Neutrophil (primary cell): ENCODE measurements around the gene CST7.
A peak's percentile ranks its signal among the peaks of the same experiment; 100 is the strongest.

Experiments
- H3K27ac ChIP-seq: fragments of 200-600 bp; sonication (generic); 2 replicates; pipeline ENCODE4 v1.5.1; 2016; ENCODE audit warnings: mild to moderate bottlenecking, moderate library complexity
- H3K27me3 ChIP-seq: fragments of 200-600 bp; sonication (generic); 2 replicates; pipeline ENCODE4 v1.6.0; 2016; ENCODE audit warnings: mild to moderate bottlenecking
- H3K36me3 ChIP-seq: fragments of 200-600 bp; sonication (generic); 2 replicates; pipeline ENCODE4 v1.5.1; 2017
- H3K4me1 ChIP-seq, 2 experiments: fragments of 200-600 bp in 1 of 2; sonication (generic) in 1 of 2; 1 replicate in 1 of 2; 2 replicates in 1 of 2; pipeline versions ENCODE4 v1.5.1 to v1.6.1; 2013 to 2016; ENCODE audit warnings: low read depth in 1 of 2, low read length in 1 of 2, mild to moderate bottlenecking in 1 of 2, moderate library complexity in 1 of 2; ENCODE audit not compliant: control insufficient read depth in 1 of 2, insufficient read depth in 1 of 2
- H3K4me3 ChIP-seq, 2 experiments: fragments of 200-600 bp in 1 of 2; sonication (generic) in 1 of 2; 1 replicate in 1 of 2; 2 replicates in 1 of 2; pipeline ENCODE4 v1.5.1; 2013 to 2016; ENCODE audit warnings: low read depth in 1 of 2, low read length in 1 of 2, mild to moderate bottlenecking in 1 of 2, moderate library complexity in 1 of 2
- H3K9me3 ChIP-seq: fragments of 200-600 bp; sonication (generic); 2 replicates; pipeline ENCODE4 v1.5.1; 2016
- TF ChIP-seq, protein P1 (sequence below): fragments of 200-600 bp; sonication (generic); IDR thresholded peaks from 2 replicates; pipeline ENCODE4 v1.5.1; 2016; ENCODE audit warnings: antibody characterized with exemption

CST7 gene

DNA sequence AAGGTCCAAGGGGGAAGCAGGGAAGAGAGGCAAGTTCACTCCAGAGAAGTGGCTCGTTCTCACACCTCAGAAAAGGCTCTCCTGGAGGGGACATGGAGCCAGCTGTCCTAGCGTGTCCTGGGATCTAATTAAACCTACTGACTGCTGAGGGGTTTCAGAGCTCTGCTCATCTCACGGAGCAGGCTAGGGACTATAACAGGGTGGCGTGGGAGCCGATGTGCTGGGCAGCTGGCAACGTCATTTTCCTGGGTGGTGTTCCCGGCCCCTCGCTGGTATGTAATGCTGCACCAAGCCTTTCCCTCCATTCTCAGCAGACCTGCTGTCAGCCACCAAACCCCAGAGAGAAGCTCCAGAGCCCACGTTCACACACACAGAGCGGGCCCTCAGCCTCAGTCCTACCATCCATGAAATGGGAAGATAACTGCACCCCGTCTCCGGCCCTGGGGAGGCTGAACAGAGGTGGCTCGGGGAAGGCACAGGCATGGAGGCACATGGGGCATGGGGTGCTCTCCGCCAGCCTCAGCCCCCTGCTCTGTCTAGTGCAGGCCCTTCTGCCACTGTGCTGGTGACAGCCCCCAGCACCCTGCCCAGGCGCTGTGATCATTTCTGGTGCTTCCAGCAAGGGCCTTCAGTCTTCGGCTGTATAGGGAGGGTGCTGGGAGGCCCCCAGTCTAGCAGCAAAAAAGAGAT lies 1.9 kb downstream of the CST7 start:
- TF ChIP-seq, protein P1, sequence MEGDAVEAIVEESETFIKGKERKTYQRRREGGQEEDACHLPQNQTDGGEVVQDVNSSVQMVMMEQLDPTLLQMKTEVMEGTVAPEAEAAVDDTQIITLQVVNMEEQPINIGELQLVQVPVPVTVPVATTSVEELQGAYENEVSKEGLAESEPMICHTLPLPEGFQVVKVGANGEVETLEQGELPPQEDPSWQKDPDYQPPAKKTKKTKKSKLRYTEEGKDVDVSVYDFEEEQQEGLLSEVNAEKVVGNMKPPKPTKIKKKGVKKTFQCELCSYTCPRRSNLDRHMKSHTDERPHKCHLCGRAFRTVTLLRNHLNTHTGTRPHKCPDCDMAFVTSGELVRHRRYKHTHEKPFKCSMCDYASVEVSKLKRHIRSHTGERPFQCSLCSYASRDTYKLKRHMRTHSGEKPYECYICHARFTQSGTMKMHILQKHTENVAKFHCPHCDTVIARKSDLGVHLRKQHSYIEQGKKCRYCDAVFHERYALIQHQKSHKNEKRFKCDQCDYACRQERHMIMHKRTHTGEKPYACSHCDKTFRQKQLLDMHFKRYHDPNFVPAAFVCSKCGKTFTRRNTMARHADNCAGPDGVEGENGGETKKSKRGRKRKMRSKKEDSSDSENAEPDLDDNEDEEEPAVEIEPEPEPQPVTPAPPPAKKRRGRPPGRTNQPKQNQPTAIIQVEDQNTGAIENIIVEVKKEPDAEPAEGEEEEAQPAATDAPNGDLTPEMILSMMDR, result no peak
- Histone ChIP-seq H3K4me3 (peak overlapping the region; percentile 75 to 84), H3K36me3 (peaks cover 26% of the 10 kb centered on the region), H3K4me1 (peaks cover 62 to 78% of the 10 kb centered on the region in 2 experiments), H3K9me3 (no peaks in the 10 kb centered on the region), H3K27me3 (no peaks in the 10 kb centered on the region), H3K27ac (peak overlapping the region; percentile 94)

DNA sequence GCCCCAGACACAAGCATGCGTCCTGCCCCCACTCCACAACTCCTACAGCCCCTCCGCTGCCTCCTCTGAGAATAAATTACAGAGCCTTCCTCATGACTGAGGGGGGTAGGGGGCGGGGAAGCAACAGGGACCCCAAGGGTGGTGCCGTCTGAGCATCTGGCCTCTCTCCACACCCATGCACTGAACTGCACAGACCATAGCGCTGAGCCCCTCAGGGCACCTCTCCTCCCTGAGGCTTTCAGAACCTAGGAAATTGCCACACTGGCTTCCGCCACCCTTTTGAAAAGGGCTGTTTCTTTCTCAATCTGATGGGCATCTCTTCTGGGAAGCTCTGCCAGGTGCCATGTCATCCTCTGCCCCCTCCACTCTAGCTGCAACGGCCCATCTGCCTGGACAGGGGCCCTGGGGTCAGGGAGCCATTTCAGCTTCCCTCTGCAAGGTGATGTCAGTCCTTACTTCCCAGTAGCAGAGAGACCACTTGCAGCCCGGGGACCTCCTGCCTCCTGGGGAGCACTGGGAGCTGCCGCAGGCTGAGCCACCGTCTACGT lies 2.5 kb downstream of the CST7 start:
- Histone ChIP-seq H3K4me1 (peaks cover 62 to 81% of the 10 kb centered on the region in 2 experiments), H3K27ac (peak overlapping the region; percentile 94), H3K4me3 (peak overlapping the region; percentile 75 to 84), H3K27me3 (no peaks in the 10 kb centered on the region), H3K36me3 (peaks cover 32% of the 10 kb centered on the region), H3K9me3 (no peaks in the 10 kb centered on the region)
- TF ChIP-seq, protein P1, result no peak

GRCh38 chr20:24952376-24953208 lies 3.5 kb downstream of the CST7 start:
- Histone ChIP-seq H3K36me3 (peaks cover 42% of the 10 kb centered on the region), H3K4me3 (peak overlapping the region; percentile 75 to 84), H3K27ac (peak overlapping the region; percentile 94), H3K4me1 (peaks cover 60 to 80% of the 10 kb centered on the region in 2 experiments), H3K9me3 (no peaks in the 10 kb centered on the region), H3K27me3 (no peaks in the 10 kb centered on the region)
- TF ChIP-seq, protein P1, result no peak

DNA sequence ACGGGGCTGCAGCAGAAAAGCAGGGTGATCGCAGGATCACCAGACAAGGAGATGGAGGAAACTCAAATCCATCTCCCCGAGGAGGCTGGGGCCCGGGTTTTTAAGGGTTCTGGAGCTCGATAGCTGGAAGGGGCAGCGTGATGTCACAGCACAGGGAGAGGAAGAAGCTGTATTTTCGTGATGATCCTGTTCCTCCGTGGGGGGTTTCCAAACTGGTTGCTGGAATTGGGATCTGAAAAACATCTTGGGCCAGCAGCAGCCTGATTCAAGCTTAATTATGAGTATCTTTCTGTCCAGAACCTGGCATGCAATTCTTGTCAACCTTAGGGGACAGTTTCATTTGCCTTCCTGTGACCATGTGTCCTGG lies 4.1 kb downstream of the CST7 start:
- TF ChIP-seq, protein P1, result no peak
- peak overlapping the region; percentile 75 to 84 for H3K4me3 ChIP-seq
- H3K9me3 ChIP-seq, result no peaks in the 10 kb centered on the region
- H3K27ac ChIP-seq, result peak overlapping the region; percentile 94
- peaks cover 54 to 74% of the 10 kb centered on the region in 2 experiments for H3K4me1 ChIP-seq
- no peaks in the 10 kb centered on the region for H3K27me3 ChIP-seq
- peaks cover 48% of the 10 kb centered on the region for H3K36me3 ChIP-seq

DNA sequence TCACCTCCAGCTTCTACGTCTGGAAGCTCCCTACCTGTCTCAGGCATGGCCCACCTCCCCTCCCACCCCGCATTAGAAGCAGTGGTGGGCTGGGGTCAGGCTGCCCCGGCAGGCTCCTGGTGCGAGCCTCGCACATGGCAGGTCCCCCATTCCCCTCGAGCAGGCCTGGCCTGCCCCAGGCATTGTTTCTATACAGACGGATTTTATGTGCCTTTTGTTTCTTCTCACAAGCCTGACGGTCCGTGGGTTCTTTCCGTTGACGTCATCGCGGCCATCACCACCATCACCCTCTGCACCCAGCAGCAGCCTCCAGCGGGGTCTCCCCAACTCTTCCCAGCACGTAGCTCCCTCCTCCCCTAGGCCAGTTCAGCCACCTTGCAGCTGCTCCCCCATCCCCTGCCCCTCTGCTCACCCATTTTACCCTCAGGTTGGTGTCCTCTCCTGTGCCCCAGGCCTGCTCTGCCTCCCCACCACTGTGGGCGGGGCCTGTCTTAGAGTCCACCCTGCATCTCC lies 4.6 kb downstream of the CST7 start:
- no peaks in the 10 kb centered on the region for H3K9me3 ChIP-seq
- peak overlapping the region in 1 of 2 experiments; percentile 84 for H3K4me3 ChIP-seq
- peaks cover 49 to 70% of the 10 kb centered on the region in 2 experiments for H3K4me1 ChIP-seq
- peak overlapping the region; percentile 94 for H3K27ac ChIP-seq
- peaks cover 53% of the 10 kb centered on the region for H3K36me3 ChIP-seq
- H3K27me3 ChIP-seq, result no peaks in the 10 kb centered on the region
- TF ChIP-seq, protein P1, result no peak
